PC-9 (cell line): ENCODE measurements around the gene TF. TPM values are rescaled to one million over a fixed set of nuclear protein-coding genes. Genes with fewer than 3 reads are reported as not detected.

Source experiments
- BruUV-seq: library from RNA; stranded (reverse); fragments of 400-500 nt; replicated peaks from 2 replicates; lab custom pipeline; 2021; lab: Mats Ljungman, UMichigan
- CTCF ChIA-PET: fragments of 300-600 bp; sonication (Branson Sonifier 250); formaldehyde crosslinking; loops from one replicate; lab custom pipeline; 2022; ENCODE audit warnings: antibody characterized with exemption; lab: Charles Lee
- POLR2A ChIA-PET: fragments of 300-600 bp; sonication (Branson Sonifier 250); formaldehyde crosslinking; loops from one replicate; lab custom pipeline; 2022; ENCODE audit warnings: antibody characterized with exemption; ENCODE audit not compliant: unreplicated experiment; lab: Charles Lee
- DNase-seq, 2 experiments: peaks; one replicate each; pipeline versions ENCODE4 v3.0.0 to v3.0.0-alpha.2; 2015 to 2022; ENCODE audit warnings: mixed read lengths in 1 of 2
- H2AFZ ChIP-seq: fragments of 200-600 bp; sonication (generic); 2 replicates; pipeline ENCODE4 v1.8.1; 2017; ENCODE audit warnings: antibody characterized with exemption
- H3F3A ChIP-seq: fragments of 200-600 bp; sonication (generic); 2 replicates; pipeline ENCODE4 v1.8.1; 2017; ENCODE audit warnings: antibody characterized with exemption, mild to moderate bottlenecking, low read depth; ENCODE audit not compliant: insufficient read depth
- H3K27ac ChIP-seq: fragments of 200-600 bp; sonication (generic); 2 replicates; pipeline ENCODE4 v1.6.1; 2016; ENCODE audit warnings: mixed run types
- H3K27me3 ChIP-seq: fragments of 200-600 bp; sonication (generic); 2 replicates; pipeline ENCODE4 v1.6.1; 2016; ENCODE audit warnings: low read depth, mixed run types; ENCODE audit not compliant: insufficient read depth
- H3K36me3 ChIP-seq: fragments of 200-600 bp; sonication (generic); 2 replicates; pipeline ENCODE4 v1.6.1; 2016; ENCODE audit warnings: low read depth, mixed run types
- H3K4me1 ChIP-seq: fragments of 200-600 bp; sonication (generic); replicated peaks from 2 replicates; pipeline ENCODE4 v1.6.1; 2016; ENCODE audit warnings: mixed run types; ENCODE audit not compliant: insufficient read depth
- H3K4me2 ChIP-seq: fragments of 200-600 bp; sonication (generic); 2 replicates; pipeline ENCODE4 v1.6.1; 2017; ENCODE audit warnings: mixed run types
- H3K4me3 ChIP-seq: fragments of 200-600 bp; sonication (generic); 2 replicates; pipeline ENCODE4 v1.6.1; 2016; ENCODE audit warnings: mixed run types
- H3K79me2 ChIP-seq: fragments of 200-600 bp; sonication (generic); 2 replicates; pipeline ENCODE4 v1.6.1; 2017; ENCODE audit warnings: low read depth, mixed run types
- H3K9me2 ChIP-seq: fragments of 200-600 bp; sonication (generic); 2 replicates; pipeline ENCODE4 v1.8.1; 2017; ENCODE audit warnings: mild to moderate bottlenecking; ENCODE audit not compliant: insufficient read depth
- H3K9me3 ChIP-seq: fragments of 200-600 bp; sonication (generic); 2 replicates; pipeline ENCODE4 v1.8.1; 2016; ENCODE audit warnings: low read depth; ENCODE audit not compliant: insufficient read depth
- H4K20me1 ChIP-seq: fragments of 200-600 bp; sonication (generic); 2 replicates; pipeline ENCODE4 v1.8.1; 2017; ENCODE audit not compliant: insufficient read depth
- EZH2 ChIP-seq: fragments of 200-600 bp; sonication (generic); IDR thresholded peaks from 2 replicates; pipeline ENCODE4 v1.8.0; 2017; ENCODE audit warnings: antibody characterized with exemption, low read depth
- intact Hi-C: fragments of 100-400 bp; cut with micrococcal nuclease; formaldehyde crosslinking; loops from one replicate; pipeline ENCODE4 v1.10.0; 2022; ENCODE audit not compliant: unreplicated experiment
- total RNA-seq: library from RNA; stranded (reverse); gene quantifications from 2 replicates; pipeline ENCODE4 v1.2.3, GENCODE V29; 2021
- TF ChIP-seq, protein P1 (sequence below): fragments of 200-600 bp; sonication (generic); conservative IDR thresholded peaks from 2 replicates; pipeline ENCODE4 v1.6.1; 2017; ENCODE audit warnings: mixed run types, antibody characterized with exemption, mild to moderate bottlenecking, moderate library complexity

The TF gene
- total RNA-seq, 1 experiment from 2014 or later: 0.24 TPM

- no TSS peak for BruUV-seq
- Histone ChIP-seq H3K9me2 (no peaks in the 10 kb centered on the region), H3K9me3 (peaks cover 17% of the 10 kb centered on the region), H3K4me3 (no peak overlapping the region), H3F3A (no peaks in the 10 kb centered on the region; the same call in none of the 2 replicates), H3K4me2 (peak overlapping the region; percentile 41), H3K27ac (0 out of 2 replicates have a peak overlapping the region, but pooled peaks have one; percentile 22), H2AFZ (no peak overlapping the region), H3K79me2 (no peaks in the 10 kb centered on the region), H3K4me1 (peaks cover 26% of the 10 kb centered on the region), H4K20me1 (no peaks in the 10 kb centered on the region), H3K27me3 (no peaks in the 10 kb centered on the region), H3K36me3 (no peaks in the 10 kb centered on the region)
- intact Hi-C loops: no loop called here
- TF ChIP-seq EZH2: no peak
- TF ChIP-seq, protein P1, sequence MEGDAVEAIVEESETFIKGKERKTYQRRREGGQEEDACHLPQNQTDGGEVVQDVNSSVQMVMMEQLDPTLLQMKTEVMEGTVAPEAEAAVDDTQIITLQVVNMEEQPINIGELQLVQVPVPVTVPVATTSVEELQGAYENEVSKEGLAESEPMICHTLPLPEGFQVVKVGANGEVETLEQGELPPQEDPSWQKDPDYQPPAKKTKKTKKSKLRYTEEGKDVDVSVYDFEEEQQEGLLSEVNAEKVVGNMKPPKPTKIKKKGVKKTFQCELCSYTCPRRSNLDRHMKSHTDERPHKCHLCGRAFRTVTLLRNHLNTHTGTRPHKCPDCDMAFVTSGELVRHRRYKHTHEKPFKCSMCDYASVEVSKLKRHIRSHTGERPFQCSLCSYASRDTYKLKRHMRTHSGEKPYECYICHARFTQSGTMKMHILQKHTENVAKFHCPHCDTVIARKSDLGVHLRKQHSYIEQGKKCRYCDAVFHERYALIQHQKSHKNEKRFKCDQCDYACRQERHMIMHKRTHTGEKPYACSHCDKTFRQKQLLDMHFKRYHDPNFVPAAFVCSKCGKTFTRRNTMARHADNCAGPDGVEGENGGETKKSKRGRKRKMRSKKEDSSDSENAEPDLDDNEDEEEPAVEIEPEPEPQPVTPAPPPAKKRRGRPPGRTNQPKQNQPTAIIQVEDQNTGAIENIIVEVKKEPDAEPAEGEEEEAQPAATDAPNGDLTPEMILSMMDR: no peak
- peak in 1 of 2 experiments; percentile 69 for DNase-seq
- ChIA-PET CTCF (no interaction called here), POLR2A (no interaction called here)
Observed at GRCh38 chr3:133797396-133798105, 51.4 kb downstream of the TF start.

GRCh38 chr3:133799794-133800585, 53.8 kb downstream of the TF start:
- no peaks in the 10 kb centered on the region for H3K79me2 ChIP-seq
- peaks cover 5% of the 10 kb centered on the region for H3F3A ChIP-seq
- ChIA-PET CTCF (no interaction called here), POLR2A (no interaction called here)
- TF ChIP-seq, protein P1: no peak
- TF ChIP-seq EZH2: no peak
- no peak overlapping the region; the same call in 1 of the 2 replicates for H3K27ac ChIP-seq
- BruUV-seq: no TSS peak
- no peaks in the 10 kb centered on the region for H3K36me3 ChIP-seq
- intact Hi-C loops: loop anchor here (10.0 kb wide), 4 partner anchors 225 to 1075 kb away; partner anchors contain the start of genes CDV3 and NPHP3
- no peaks in the 10 kb centered on the region for H3K9me2 ChIP-seq
- no peak overlapping the region for H2AFZ ChIP-seq
- no peaks in the 10 kb centered on the region for H3K27me3 ChIP-seq
- no peak overlapping the region for H3K4me3 ChIP-seq
- no peaks in the 10 kb centered on the region for H4K20me1 ChIP-seq
- DNase-seq: peak in 1 of 2 experiments; percentile 81
- H3K4me1 ChIP-seq: peaks cover 31% of the 10 kb centered on the region
- 0 out of 2 replicates have a peak overlapping the region, but pooled peaks have one; percentile 27 for H3K4me2 ChIP-seq
- peaks cover 6% of the 10 kb centered on the region for H3K9me3 ChIP-seq

- Histone ChIP-seq H3K27ac (no peak overlapping the region), H3K9me3 (no peaks in the 10 kb centered on the region), H3K9me2 (no peaks in the 10 kb centered on the region), H3K4me1 (peaks cover 27% of the 10 kb centered on the region), H4K20me1 (no peaks in the 10 kb centered on the region), H2AFZ (no peak overlapping the region), H3K27me3 (no peaks in the 10 kb centered on the region), H3K4me2 (no peak overlapping the region), H3F3A (peaks cover 7% of the 10 kb centered on the region), H3K36me3 (peaks cover 10% of the 10 kb centered on the region; the same call in 1 of the 2 replicates), H3K79me2 (peaks cover 16% of the 10 kb centered on the region), H3K4me3 (no peak overlapping the region)
- DNase-seq: no peak
- no peak for TF ChIP-seq EZH2
- TF ChIP-seq, protein P1: no peak
- BruUV-seq: no TSS peak
- intact Hi-C loops: loop anchor here (10.0 kb wide), 4 partner anchors 229 to 1079 kb away; partner anchors contain the start of genes CDV3 and NPHP3
- POLR2A ChIA-PET: no interaction called here
- CTCF ChIA-PET: no interaction called here
Observed at GRCh38 chr3:133803469-133803868, 57.3 kb downstream of the TF start.
